ENCODE measurements around the gene BSG.
"Not testable (repeated sequence)": the region's sequence is repeated elsewhere in the genome, so short reads cannot be mapped to it uniquely, and the experiment has no call there.

BSG gene

DNA sequence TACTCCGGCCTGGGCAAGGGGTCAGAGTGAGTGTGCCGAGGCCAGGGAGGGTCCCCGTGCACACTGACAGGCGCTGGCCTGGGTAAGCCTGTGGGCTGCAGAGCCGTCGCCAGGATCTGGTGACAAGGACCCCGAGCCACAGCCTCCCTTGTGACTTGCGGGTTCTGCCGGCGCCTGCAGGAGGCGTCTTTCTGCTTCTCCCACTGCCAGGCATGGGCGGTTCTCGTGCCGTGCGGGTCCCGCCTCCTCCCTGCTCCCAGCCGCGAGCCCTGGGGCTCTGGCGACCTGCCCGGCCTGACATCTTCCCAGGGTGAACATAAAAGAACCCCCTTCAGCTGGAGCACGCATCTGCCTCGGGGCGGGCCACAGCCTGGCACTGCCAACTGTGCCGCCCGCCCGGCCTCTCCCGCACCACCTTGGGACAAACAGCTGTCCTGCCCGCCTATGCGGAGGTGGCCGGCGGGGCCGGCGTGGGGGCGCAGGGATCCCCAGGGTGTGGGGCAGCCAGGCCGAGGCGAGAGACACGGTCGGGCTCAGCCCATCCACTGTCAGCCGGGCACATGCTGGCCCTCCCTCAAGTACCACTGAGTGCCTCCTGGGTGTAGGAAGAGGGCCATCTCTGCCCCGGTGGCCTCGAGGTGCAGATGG, 15.8 kb downstream of the BSG start:
- peak; percentile 59 for DNase-seq (ENCODE audit: low read depth)

GRCh38 chr19:588741-589692, 16.6 kb downstream of the BSG start:
- DNase-seq (ENCODE audit: low read depth) = no peak

DNA sequence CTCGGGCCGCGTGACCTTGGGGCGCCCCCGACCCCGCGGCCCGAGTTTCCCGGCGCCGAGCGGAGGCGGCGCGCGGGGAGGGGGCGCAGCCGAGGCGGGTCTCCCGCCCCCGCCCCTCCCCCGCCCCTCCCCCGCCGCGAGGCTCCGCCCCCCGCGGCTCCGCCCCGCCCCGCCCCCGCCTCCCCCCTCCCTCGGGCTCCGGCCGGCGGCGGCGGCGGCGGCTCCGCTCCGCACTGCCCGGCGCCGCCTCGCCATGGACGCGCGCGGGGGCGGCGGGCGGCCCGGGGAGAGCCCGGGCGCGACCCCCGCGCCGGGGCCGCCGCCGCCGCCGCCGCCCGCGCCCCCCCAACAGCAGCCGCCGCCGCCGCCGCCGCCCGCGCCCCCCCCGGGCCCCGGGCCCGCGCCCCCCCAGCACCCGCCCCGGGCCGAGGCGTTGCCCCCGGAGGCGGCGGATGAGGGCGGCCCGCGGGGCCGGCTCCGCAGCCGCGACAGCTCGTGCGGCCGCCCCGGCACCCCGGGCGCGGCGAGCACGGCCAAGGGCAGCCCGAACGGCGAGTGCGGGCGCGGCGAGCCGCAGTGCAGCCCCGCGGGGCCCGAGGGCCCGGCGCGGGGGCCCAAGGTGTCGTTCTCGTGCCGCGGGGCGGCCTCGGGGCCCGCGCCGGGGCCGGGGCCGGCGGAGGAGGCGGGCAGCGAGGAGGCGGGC, 17.4 kb downstream of the BSG start, which contains the start of gene HCN2:
Gene HCN2 (plus strand): TSS at position 189 of the 703 bp plus-strand sequence. CDS start 65 bp downstream, at position 254.
- no peak for DNase-seq (ENCODE audit: low read depth)

DNA sequence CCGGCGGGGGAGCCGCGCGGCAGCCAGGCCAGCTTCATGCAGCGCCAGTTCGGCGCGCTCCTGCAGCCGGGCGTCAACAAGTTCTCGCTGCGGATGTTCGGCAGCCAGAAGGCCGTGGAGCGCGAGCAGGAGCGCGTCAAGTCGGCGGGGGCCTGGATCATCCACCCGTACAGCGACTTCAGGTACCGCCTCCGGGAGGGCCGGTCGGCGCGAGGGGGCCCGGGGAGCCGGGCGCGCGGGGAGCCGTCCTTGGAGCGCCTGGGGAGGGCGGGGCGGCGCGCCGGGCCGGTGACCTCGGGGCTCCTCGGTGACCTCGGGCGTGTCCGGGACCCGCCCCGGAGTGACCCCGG, 18.0 kb downstream of the BSG start:
- DNase-seq (ENCODE audit: low read depth) = no peak

DNA sequence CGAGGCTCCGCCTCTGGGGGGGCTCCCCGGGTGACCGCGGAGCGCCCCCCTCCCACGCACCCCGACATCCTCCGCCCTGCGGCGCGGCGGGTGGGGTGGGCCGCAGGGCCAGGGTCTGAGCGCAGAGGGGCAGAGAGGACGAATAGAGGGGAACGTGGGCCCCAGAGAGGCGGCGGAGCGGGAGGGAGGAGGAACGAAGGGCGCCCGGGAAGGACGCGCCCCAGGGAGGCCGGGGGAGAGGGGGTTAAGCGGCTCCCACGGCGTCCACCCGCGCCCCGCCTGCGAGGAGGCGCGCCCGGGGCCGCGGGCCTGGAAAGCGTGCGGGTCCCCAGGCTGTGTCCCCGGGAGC, 18.3 kb downstream of the BSG start:
- DNase-seq (ENCODE audit: low read depth) = no peak

DNA sequence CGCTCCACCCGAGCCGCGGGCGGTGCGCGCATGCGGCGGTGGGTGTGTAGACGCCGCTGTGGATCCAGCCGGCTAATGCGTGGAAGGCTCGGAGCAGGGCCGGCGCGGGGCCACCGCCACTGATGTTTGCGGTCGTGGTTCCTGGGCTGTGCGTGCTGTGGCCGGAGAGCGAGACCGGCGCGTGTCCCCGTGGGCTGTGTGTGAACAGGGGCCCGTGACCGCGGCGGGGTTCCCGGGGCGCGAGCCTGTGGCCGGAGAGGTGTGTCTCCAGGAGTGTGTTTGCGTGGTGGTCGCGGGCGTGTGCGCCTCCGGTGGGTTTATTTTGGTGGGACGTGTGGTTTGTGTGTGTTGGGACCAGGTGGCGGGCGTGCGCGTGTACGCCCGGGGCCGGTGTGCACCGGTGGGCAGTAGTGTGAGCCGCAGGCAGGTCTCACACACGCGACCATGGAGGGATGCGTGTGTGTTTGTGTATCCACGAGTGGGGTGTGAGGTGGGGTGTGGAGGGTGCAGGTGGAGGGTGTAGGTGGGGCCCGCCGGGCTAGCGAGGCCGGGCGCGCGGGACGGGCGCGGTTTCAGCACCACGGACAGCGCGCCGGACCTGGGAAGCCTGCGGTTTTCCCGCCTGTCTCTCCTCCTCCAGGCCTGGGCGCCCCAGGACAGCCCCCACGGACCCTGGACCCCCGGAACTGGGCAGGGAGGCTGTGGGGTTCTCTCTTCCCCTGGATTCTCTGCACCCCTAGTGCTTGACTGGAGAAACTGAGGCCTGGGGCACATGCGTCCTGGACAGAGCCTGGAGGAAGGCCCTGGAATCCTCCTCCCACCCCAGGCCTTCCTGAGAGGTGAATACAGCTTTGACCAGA, 18.9 kb downstream of the BSG start:
- DNase-seq (ENCODE audit: low read depth) = no peak

GRCh38 chr19:592101-592500, 19.7 kb downstream of the BSG start:
- no peak for DNase-seq (ENCODE audit: low read depth)

GRCh38 chr19:593055-593454, 20.7 kb downstream of the BSG start:
- no peak for DNase-seq (ENCODE audit: low read depth)

GRCh38 chr19:593505-593904, 21.1 kb downstream of the BSG start:
- DNase-seq (ENCODE audit: low read depth) = no peak

DNA sequence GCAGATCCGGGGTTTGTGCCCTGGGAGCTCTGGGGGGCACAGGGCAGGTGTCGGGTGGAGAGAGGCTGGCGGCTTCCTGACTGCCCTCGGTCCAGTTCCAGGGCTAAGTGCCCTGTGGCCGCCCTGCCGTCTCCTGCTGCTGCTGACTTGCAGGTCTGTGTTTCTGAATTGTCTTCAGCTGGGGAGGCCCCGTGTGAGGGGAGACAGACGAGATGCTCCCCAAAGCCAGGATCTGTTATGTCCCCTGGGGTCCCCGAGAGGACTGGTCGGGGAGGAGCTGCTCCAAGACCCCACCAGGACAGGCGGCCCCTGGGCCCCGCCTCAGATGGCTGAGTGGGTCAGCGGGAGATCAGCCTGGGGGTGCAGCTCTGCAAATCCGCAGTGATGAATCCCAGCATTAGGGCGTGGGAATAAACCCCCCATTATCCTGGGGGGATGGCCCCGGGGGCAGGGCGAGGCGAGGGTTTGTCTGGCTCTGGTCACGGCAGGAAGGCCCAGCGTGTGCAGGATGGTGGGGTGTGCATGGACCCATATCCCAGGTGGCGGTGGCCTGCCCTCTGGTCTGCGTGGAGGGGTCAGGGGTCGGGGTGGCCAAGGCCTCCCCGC, 22.0 kb downstream of the BSG start:
- DNase-seq (ENCODE audit: low read depth) = no peak

- no peak for DNase-seq (ENCODE audit: low read depth)
Measured at GRCh38 chr19:595326-596262, 23.2 kb downstream of the BSG start.

DNA sequence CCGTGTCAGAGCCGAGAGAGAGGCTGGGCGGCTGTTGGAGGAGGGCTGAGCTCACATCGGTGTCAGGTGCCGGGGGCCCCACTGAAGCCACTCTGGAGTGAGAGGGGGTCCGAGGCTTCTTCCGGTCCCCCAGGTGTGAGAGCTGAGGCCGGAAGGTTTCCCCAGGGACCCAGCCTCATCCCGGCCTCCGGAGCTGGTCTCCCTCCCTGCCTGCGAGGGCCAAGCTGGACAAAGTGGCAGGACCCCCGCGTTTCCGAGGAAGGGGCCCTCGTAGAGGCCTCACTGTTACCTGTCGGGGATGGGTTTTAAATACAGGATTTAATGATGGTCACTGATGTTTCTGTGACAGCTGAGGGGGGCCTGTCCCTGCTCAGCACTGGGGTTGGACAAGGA, 23.9 kb downstream of the BSG start:
- DNase-seq (ENCODE audit: low read depth) = no peak

DNA sequence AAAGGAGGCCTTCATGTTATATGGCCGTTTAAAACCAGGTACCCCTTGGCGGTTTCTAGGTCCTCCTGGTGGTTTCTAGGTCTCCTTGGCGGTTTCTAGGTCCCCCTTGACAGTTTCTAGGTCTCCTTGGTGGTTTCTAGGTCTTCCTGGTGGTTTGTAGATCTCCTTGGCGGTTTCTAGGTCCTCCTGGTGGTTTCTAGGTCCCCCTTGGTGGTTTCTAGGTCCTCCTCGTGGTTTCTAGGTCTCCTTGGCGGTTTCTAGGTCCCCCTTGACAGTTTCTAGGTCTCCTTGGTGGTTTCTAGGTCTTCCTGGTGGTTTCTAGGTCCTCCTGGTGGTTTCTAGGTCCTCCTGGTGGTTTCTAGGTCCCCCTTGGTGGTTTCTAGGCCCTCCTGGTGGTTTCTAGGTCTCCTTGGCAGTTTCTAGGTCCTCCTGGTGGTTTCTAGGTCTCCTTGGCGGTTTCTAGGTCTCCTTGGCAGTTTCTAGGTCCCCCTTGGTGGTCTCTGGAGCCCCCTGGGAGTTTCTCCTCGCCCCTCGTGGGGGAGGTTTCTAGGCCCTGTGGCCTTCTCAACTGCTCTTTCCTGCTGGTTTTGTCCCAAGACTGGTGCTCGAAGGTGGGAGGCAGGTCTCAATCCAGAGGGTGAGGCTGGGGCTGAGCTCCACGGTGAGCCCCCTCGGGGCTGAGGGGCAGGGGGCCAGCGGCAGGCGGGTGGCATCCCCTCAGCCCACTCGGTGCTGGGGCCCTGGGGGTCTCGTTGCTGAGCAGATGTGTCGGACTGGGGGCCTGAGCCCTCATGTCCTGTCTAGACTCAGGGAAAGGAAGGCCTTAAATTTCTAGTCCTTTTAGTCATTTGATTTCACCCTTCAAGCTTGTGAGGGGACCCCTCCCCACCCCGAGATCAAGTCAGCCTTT, 25.3 kb downstream of the BSG start:
- no peak for DNase-seq (ENCODE audit: low read depth)

- DNase-seq (ENCODE audit: low read depth) = no peak
Measured at GRCh38 chr19:601310-601709, 28.9 kb downstream of the BSG start.

DNA sequence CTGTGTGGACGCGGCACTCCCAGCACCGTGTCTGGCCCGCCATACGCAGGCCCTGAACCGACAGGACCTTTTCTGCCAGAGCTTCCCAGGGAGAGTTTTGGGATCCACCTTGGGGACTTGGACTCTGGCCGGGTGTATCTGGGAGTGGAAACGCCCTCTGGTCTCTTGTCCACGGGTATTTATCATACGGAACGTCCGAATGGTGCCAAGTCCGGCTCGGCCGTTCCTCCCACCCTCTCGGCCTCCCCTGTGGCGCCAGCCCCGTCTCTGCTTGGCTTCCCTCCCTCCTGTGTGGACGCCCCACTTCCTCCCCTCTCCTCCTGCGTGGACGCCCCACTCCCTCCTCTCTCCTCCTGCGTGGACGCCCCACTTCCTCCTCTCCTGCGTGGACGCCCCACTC, 29.4 kb downstream of the BSG start:
- DNase-seq (ENCODE audit: low read depth) = no peak

DNA sequence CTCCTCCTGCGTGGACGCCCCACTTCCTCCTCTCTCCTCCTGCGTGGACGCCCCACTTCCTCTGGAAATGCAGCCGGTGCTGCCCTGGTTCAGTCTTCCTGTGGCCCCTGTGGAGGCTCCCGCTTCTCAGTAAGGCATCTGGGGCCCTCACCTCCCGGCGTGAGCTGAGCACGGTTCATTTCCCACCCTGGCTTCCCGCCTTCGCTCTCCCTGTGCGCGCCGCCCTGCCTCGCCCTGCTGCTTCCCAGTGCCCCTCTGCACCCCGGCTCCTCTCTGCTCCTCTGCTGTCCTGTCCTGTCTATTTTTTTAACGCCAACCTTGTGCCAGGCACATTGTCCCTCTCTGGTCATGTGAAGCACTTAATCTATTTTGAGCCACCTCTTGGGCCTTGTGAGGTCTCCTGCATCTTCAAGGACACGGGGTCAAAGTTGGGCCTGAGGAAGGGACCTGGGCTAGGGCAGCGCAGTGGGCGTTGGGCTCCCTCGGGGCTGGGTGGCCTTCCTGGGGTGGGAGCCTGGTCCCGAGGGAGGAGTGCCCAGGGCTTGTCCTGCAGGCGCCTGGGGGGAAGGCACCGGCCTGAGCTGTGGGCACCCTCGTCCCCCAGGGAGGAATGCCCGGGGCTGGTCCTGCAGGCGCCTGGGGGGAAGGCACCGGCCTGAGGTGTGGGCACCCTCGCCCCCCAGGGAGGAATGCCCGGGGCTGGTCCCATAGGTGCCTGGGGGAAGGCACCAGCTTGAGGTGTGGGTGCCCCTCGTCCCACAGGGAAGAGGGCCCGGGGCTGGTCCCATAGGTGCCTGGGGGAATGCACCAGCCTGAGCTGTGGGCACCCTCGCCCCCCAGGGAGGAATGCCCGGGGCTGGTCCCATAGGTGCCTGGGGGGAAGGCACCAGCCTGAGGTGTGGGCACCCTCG, 30.2 kb downstream of the BSG start:
- no peak for DNase-seq (ENCODE audit: low read depth)

GRCh38 chr19:603302-603639, 30.9 kb downstream of the BSG start:
- not testable (repeated sequence) for DNase-seq (ENCODE audit: low read depth)

GRCh38 chr19:603779-604178, 31.4 kb downstream of the BSG start:
- not testable (repeated sequence) for DNase-seq (ENCODE audit: low read depth)

Data from activated T-cell treated with anti-CD3 and anti-CD28 coated beads for 24 hours (primary cell).